GM12864 (cell line): ENCODE data around the gene SCAMP1.

Source experiments
- DNase-seq: peaks from one replicate; pipeline ENCODE4 v3.0.0-alpha.2; 2011; ENCODE audit warnings: low read depth
- H3K4me3 ChIP-seq: 2 replicates; pipeline ENCODE4 v1.5.1; 2011; ENCODE audit warnings: mild to moderate bottlenecking, low read depth, low read length, control low read depth
- CTCF ChIP-seq: IDR thresholded peaks from 2 replicates; pipeline ENCODE4 v1.5.1; 2011; ENCODE audit warnings: low read depth, mild to moderate bottlenecking, moderate library complexity, low read length, control low read depth, inconsistent platforms; ENCODE audit errors: missing control alignments

Gene SCAMP1

DNA sequence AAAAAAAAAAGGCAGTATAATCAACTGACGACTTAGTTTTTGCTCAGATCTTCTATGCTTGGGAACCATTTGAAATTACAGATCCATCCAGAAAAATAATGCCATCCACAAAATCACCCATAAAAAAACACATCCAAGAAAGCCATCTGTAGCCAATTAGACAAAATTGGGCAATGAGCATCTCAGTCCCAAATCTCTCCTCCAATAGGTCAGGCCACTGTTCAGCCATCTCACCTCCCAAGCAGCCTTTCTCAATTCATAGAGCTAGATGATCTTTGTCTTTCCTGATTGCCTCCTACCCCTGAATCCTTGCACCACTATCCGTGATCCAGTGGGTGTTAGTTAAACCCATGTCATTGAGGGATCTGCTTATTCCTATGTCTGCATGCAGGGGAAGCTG, 139.6 kb downstream of the SCAMP1 start:
- TF ChIP-seq CTCF, result no peak
- H3K4me3 ChIP-seq, result no peak overlapping the region
- DNase-seq, result no peak

GRCh38 chr5:78500871-78501270, 140.5 kb downstream of the SCAMP1 start:
- no peak for TF ChIP-seq CTCF
- no peak overlapping the region for H3K4me3 ChIP-seq
- DNase-seq, result no peak

DNA sequence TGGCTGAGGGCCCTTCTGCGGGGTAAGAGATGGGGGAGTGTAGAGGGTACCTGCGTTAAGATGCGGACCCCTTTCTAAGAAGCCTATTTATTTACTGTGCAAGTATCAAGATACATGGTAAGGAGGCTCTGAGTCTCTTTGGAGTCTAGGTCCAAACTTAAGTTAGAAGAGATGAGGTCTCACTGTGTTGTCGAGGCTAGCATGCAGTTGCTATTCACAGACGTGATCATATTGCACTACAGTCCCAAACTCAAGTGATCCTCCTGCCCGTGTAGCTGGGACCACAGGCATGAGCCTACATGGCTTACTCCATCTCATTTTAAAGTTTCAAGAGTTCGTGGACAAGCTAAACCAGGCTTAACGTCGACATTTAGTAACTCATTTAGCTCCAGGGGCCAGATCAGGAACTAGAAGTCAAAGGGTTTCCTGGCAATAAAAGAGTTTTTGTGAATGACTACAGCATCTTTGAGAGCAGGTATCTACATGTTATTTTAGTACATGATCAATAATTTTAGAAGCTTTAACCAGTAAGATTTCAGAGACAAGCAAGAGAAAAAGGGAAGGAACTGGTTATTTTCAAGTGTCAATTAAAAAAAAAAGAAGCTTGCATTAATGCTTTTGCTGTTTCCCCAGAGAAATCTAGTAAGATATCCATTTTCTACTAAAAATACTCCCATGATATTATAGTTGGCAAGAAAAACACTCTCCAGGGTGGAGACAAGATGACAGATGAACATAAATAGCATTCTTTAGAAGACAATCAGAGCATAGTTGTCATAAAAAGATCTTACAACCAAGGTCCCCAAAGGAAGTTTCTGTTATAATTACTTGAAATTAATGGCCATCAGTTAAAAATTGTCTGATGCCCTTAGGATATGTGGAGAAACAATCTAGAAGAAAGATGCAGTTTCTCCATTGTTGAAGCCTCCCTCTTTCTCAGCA, 141.3 kb downstream of the SCAMP1 start:
- H3K4me3 ChIP-seq, result no peak overlapping the region
- no peak for TF ChIP-seq CTCF
- no peak for DNase-seq

DNA sequence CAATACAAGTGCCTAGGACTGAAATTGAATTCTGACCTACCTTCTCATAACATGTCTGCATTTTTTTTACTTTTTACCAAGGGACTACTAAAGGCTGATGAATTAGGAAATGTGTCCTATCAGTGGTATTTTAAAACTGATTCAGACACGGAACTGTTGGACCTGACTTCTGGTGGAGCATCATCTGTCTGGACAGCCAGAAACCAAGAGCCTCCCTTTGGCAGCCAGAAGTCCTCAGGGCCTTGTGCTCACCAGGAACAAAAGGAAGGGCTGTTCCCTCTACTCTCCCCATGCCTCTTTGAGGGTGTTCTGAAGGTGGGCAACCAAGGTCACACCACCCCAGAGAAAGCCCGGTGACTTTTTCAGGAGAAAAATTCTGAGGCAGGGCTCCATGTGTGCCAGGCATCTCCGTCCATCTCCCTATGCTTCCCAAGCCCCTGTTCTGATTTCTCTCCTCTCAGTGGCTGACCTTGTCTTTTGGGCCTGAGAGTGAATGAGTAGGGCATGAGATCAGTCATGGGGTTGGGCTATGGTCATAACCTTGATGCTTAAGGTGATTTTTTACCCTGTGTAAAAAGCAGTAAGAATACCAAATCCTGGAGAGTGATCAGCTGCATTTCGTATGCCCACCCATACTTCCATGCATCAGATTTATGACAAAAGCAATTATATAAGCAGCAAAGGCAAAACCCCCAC, 143.7 kb downstream of the SCAMP1 start:
- no peak overlapping the region for H3K4me3 ChIP-seq
- DNase-seq, result no peak
- no peak for TF ChIP-seq CTCF

DNA sequence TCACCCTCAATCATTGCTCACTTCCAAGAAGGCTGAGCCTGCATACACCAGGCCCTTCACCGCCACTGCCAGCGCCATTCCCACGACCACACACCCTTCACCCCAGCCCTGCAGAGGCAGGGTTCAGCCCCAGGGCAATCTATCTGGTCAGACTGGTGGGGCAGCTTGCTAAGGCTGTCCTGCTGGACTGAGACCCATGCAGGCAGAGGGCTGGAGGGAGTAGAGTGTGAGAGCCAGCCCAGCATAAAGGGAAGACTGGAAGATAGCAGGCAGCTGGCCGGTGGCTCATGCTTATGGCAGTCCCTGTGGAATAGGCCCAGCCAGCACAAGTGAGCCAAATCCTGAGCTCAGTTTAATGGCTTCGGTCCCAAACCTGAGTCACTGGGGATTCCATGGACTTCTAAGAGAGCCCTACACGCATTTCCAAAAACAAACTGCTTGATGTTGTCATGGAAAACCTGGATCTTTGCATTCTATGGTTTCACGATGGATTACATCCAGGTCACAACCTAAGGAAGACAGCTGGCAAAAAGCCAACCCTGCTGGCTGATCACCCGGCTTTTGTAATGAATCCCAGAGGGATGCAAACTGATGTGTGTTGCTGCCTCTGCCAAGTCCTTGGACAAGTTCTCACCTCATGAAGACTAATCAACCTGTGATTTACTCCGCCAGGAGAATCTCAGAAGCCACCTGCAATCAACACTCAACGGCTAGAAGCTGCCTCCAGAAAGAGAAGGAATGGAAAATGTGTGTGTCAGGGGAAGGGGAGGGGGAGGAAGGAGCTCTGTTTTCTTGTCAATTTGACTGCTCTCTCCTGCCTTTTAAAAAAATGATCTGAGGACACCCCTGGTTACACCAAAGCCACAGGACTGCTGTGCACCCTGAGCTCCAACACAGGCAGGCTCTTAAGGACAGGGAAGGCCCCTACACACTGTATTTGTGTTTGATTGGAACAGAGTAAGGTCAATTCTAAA, 144.6 kb downstream of the SCAMP1 start:
- no peak overlapping the region for H3K4me3 ChIP-seq
- no peak for DNase-seq

More for the DNA sequence above, 144.6 kb downstream of the SCAMP1 start:
- TF ChIP-seq CTCF, result no peak
